Testis (tissue), 2 donors: Measurements from ENCODE around the gene FBXL20.

Experiments
- POLR2A ChIP-seq: fragments of 450-650 bp; IDR thresholded peaks from one replicate; pipeline ENCODE4 v1.6.1; 2017; ENCODE audit warnings: antibody characterized with exemption, mild to moderate bottlenecking, moderate library complexity
- TF ChIP-seq, protein P1 (sequence below), 3 experiments: fragments of 450-650 bp in 2 of 3; fragments of 200-600 bp in 1 of 3; sonication (generic) in 1 of 3; IDR thresholded peaks; one replicate each; pipeline ENCODE4 v1.5.1; 2016 to 2019; ENCODE audit warnings: antibody characterized with exemption in 3 of 3, mild to moderate bottlenecking in 2 of 3, moderate library complexity in 1 of 3

DNA sequence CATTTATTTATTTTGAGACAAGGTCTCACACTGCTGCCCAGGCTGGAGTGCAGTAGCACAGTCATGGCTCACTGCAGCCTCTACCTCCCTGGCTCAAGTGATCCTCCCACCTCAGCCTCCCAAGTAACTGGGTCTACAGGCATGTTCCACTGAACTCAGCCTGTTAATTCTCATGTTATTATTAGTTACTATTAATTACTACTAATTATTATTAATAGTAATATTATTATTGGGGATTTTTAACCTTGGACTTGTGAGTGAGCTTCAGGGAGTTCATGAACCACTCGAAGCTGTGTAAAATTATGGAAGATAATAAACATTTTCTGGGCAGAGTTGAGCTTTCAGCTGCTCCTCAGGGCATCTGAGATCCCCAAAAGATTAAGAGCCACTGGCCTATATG lies 171.1 kb downstream of the FBXL20 start:
- TF ChIP-seq, protein P1, sequence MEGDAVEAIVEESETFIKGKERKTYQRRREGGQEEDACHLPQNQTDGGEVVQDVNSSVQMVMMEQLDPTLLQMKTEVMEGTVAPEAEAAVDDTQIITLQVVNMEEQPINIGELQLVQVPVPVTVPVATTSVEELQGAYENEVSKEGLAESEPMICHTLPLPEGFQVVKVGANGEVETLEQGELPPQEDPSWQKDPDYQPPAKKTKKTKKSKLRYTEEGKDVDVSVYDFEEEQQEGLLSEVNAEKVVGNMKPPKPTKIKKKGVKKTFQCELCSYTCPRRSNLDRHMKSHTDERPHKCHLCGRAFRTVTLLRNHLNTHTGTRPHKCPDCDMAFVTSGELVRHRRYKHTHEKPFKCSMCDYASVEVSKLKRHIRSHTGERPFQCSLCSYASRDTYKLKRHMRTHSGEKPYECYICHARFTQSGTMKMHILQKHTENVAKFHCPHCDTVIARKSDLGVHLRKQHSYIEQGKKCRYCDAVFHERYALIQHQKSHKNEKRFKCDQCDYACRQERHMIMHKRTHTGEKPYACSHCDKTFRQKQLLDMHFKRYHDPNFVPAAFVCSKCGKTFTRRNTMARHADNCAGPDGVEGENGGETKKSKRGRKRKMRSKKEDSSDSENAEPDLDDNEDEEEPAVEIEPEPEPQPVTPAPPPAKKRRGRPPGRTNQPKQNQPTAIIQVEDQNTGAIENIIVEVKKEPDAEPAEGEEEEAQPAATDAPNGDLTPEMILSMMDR (IDR thresholded peaks at IDR 0.05): no peak
- TF ChIP-seq POLR2A: no peak
